ENCODE data around the gene FANCI.

GRCh38 chr15:89346516-89347231 lies 102.9 kb downstream of the FANCI start:
- no peak for TF ChIP-seq CTCF (IDR thresholded peaks at IDR 0.05)
- no peak for TF ChIP-seq POLR2A (IDR thresholded peaks at IDR 0.05)
